OCI-LY7 (cell line): ENCODE results near the gene AATK. TPM values are rescaled to one million over a fixed set of nuclear protein-coding genes. Genes with fewer than 3 reads are reported as not detected.

Source experiments
- BruUV-seq: library from RNA; stranded (reverse); fragments of 400-500 nt; replicated peaks from 2 replicates; lab custom pipeline; 2021; lab: Mats Ljungman, UMichigan
- CTCF ChIA-PET: fragments of 300-600 bp; sonication (Branson Sonifier 250); formaldehyde crosslinking; loops from one replicate; lab custom pipeline; 2022; ENCODE audit warnings: antibody characterized with exemption; ENCODE audit not compliant: unreplicated experiment; lab: Charles Lee
- POLR2A ChIA-PET: fragments of 300-600 bp; sonication (Branson Sonifier 250); formaldehyde crosslinking; loops from one replicate; lab custom pipeline; 2022; ENCODE audit warnings: antibody characterized with exemption; lab: Charles Lee
- DNase-seq: peaks from one replicate; pipeline ENCODE4 v3.0.0-alpha.2; 2015; ENCODE audit warnings: low spot score
- H2AFZ ChIP-seq: fragments of 200-600 bp; sonication (generic), shearing (Covaris generic); 2 replicates; pipeline ENCODE4 v1.6.1; 2014; ENCODE audit warnings: mild to moderate bottlenecking, antibody characterized with exemption, low read length, moderate library complexity
- H3K27ac ChIP-seq: fragments of 200-600 bp; sonication (generic); 2 replicates; pipeline ENCODE4 v1.5.1; 2014; ENCODE audit warnings: mixed run types, low read depth, mild to moderate bottlenecking, moderate library complexity, low read length, inconsistent platforms; ENCODE audit not compliant: poor library complexity, severe bottlenecking
- H3K36me3 ChIP-seq: fragments of 200-600 bp; sonication (generic); 2 replicates; pipeline ENCODE4 v1.6.1; 2014; ENCODE audit warnings: mild to moderate bottlenecking, antibody characterized with exemption, low read length, moderate library complexity, mixed read lengths; ENCODE audit not compliant: insufficient read depth
- H3K4me1 ChIP-seq: fragments of 200-600 bp; sonication (generic); 2 replicates; pipeline ENCODE4 v1.5.1; 2014; ENCODE audit warnings: mild to moderate bottlenecking, low read length; ENCODE audit not compliant: insufficient read depth, poor library complexity, severe bottlenecking
- H3K4me2 ChIP-seq: fragments of 200-600 bp; sonication (generic); 2 replicates; pipeline ENCODE4 v1.6.1; 2014; ENCODE audit warnings: mild to moderate bottlenecking, low read length
- H3K4me3 ChIP-seq: fragments of 200-600 bp; sonication (generic); 2 replicates; pipeline ENCODE4 v1.5.1; 2014; ENCODE audit warnings: mild to moderate bottlenecking, low read depth, low read length; ENCODE audit not compliant: poor library complexity, severe bottlenecking
- H3K79me2 ChIP-seq: fragments of 200-600 bp; sonication (generic); 2 replicates; pipeline ENCODE4 v1.6.1; 2016; ENCODE audit warnings: low read depth, mild to moderate bottlenecking, low read length, moderate library complexity, mixed read lengths; ENCODE audit not compliant: insufficient read depth
- H3K9me2 ChIP-seq: fragments of 200-600 bp; sonication (generic); 2 replicates; pipeline ENCODE4 v1.6.1; 2016; ENCODE audit warnings: mild to moderate bottlenecking, low read length, mixed read lengths; ENCODE audit not compliant: insufficient read depth
- H3K9me3 ChIP-seq: fragments of 200-600 bp; sonication (generic); 2 replicates; pipeline ENCODE4 v1.6.1; 2014; ENCODE audit warnings: mild to moderate bottlenecking, mixed run types, low read length, mixed read lengths
- H4K20me1 ChIP-seq: fragments of 200-600 bp; sonication (generic); 2 replicates; pipeline ENCODE4 v1.6.1; 2014; ENCODE audit warnings: mild to moderate bottlenecking, antibody characterized with exemption, low read length, moderate library complexity, mixed read lengths; ENCODE audit not compliant: insufficient read depth
- CTCF ChIP-seq: fragments of 200-600 bp; sonication (generic); conservative IDR thresholded peaks from 2 replicates; pipeline ENCODE4 v1.5.1; 2014; ENCODE audit warnings: mild to moderate bottlenecking, antibody characterized with exemption, low read length, moderate library complexity, mixed read lengths
- EZH2phosphoT487 ChIP-seq: fragments of 200-600 bp; sonication (generic); IDR thresholded peaks from 2 replicates; pipeline ENCODE4 v1.6.1; 2018; ENCODE audit warnings: low read depth, borderline replicate concordance, mild to moderate bottlenecking, mixed run types, antibody characterized with exemption, low read length, moderate library complexity, mixed read lengths
- intact Hi-C: fragments of 100-400 bp; cut with micrococcal nuclease; formaldehyde crosslinking; loops from one replicate; pipeline ENCODE4 v1.10.0; 2022; ENCODE audit not compliant: unreplicated experiment
- total RNA-seq, 2 experiments: library from RNA; depleted of rRNA in 1 of 2; stranded (reverse); fragments of >200 nt in 1 of 2; shearing (Covaris generic) in 1 of 2; gene quantifications; 2 replicates each; pipeline ENCODE4 v1.2.3, GENCODE V29; 2014 to 2022

The AATK gene
- total RNA-seq, 2 experiments from 2014 or later: 0.03 TPM; not detected in 1

GRCh38 chr17:81085420-81085911 lies 80.6 kb downstream of the AATK start:
- H3K27ac ChIP-seq: no peak overlapping the region
- no peaks in the 10 kb centered on the region for H3K9me2 ChIP-seq
- no peak overlapping the region for H3K4me3 ChIP-seq
- intact Hi-C loops: no loop called here
- H3K36me3 ChIP-seq: no peaks in the 10 kb centered on the region
- BruUV-seq: no TSS peak
- DNase-seq: no peak
- no peak overlapping the region for H2AFZ ChIP-seq
- ChIA-PET POLR2A (interaction anchor here (0.6 kb wide), 1 partner anchor 478 kb away, joined by 4 read pairs; no protein-coding TSS in a partner anchor), CTCF (interaction anchor here (0.6 kb wide), 1 partner anchor 8 kb away, joined by 4 read pairs; no protein-coding TSS in a partner anchor)
- H4K20me1 ChIP-seq: no peaks in the 10 kb centered on the region
- H3K4me2 ChIP-seq: no peak overlapping the region
- no peaks in the 10 kb centered on the region for H3K9me3 ChIP-seq
- no peaks in the 10 kb centered on the region for H3K4me1 ChIP-seq
- TF ChIP-seq EZH2phosphoT487 (no peak), CTCF (no peak)
- no peaks in the 10 kb centered on the region for H3K79me2 ChIP-seq

- intact Hi-C loops: no loop called here
- no peaks in the 10 kb centered on the region for H3K9me3 ChIP-seq
- no peaks in the 10 kb centered on the region for H3K4me1 ChIP-seq
- BruUV-seq: no TSS peak
- no peaks in the 10 kb centered on the region for H4K20me1 ChIP-seq
- DNase-seq: no peak
- H2AFZ ChIP-seq: no peak overlapping the region
- H3K27ac ChIP-seq: no peak overlapping the region
- no peak overlapping the region for H3K4me2 ChIP-seq
- no peak for TF ChIP-seq CTCF
- TF ChIP-seq EZH2phosphoT487: no peak
- H3K4me3 ChIP-seq: no peak overlapping the region
- ChIA-PET CTCF (interaction anchor here (0.6 kb wide), 1 partner anchor 8 kb away, joined by 4 read pairs; no protein-coding TSS in a partner anchor), POLR2A (no interaction called here)
- H3K36me3 ChIP-seq: no peaks in the 10 kb centered on the region
- H3K79me2 ChIP-seq: no peaks in the 10 kb centered on the region
- no peaks in the 10 kb centered on the region for H3K9me2 ChIP-seq
Observed at GRCh38 chr17:81084680-81085419, 81.2 kb downstream of the AATK start.

GRCh38 chr17:81083125-81083765 lies 82.8 kb downstream of the AATK start:
- Histone ChIP-seq H3K36me3 (no peaks in the 10 kb centered on the region), H3K4me1 (no peaks in the 10 kb centered on the region), H3K9me3 (no peaks in the 10 kb centered on the region), H3K9me2 (no peaks in the 10 kb centered on the region), H3K27ac (no peak overlapping the region), H2AFZ (no peak overlapping the region), H4K20me1 (no peaks in the 10 kb centered on the region), H3K79me2 (no peaks in the 10 kb centered on the region), H3K4me3 (no peak overlapping the region), H3K4me2 (no peak overlapping the region)
- no peak for DNase-seq
- ChIA-PET CTCF (no interaction called here), POLR2A (no interaction called here)
- TF ChIP-seq EZH2phosphoT487 (no peak), CTCF (no peak)
- no TSS peak for BruUV-seq
- intact Hi-C loops: no loop called here
